ENCODE results near the gene NCR1. TPM values are rescaled to one million over a fixed set of nuclear protein-coding genes. Genes with fewer than 3 reads are reported as not detected.
"Not testable (repeated sequence)": the region's sequence is repeated elsewhere in the genome, so short reads cannot be mapped to it uniquely, and the experiment has no call there.

Gene NCR1
- total and polyA plus RNA-seq, 2 donors from 2014 or later, result 0.91 TPM; not detected in 1

DNA sequence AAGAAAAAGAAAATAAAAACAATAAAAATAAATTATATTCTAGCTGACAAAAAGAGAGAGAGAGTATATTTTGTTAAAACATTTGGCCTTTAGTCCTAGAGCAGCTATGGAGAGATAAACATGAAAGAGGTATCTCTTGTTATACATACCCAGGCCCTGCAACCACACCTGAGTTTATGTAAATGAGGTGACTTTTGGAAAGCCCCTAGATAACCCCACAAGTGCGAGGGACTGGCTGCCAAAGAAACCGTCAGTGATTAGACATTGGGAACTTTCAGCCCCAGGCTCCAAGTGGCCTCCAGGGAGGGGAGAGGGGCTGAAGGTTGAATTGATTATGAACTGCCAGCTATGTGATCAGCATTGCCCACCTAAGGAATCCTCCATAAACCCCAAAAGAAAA lies 43.5 kb downstream of the NCR1 start:
- Histone ChIP-seq H3K27me3 (ENCODE audit: control insufficient read depth, insufficient read depth, low read length) (no peaks in the 10 kb centered on the region), H3K4me1 (ENCODE audit: control insufficient read depth in 2 of 3, insufficient read depth in 2 of 3, low read depth in 1 of 3, low read length in 3 of 3) (no peaks in the 10 kb centered on the region), H3K9ac (ENCODE audit: low read length in 3 of 3) (no peak overlapping the region), H3K36me3 (ENCODE audit: control insufficient read depth in 2 of 3, insufficient read depth in 3 of 3, low read length in 3 of 3) (no peaks in the 10 kb centered on the region), H3K4me3 (ENCODE audit: low read length in 3 of 3) (no peak overlapping the region), H3K27ac (ENCODE audit: low read depth in 2 of 2, low read length in 2 of 2) (no peak overlapping the region), H3K9me3 (ENCODE audit: control insufficient read depth in 2 of 3, insufficient read depth in 1 of 3, low read length in 3 of 3) (no peaks in the 10 kb centered on the region)
- intact Hi-C loops (cut with DNase I), result no loop called here
- TF ChIP-seq, protein P1, sequence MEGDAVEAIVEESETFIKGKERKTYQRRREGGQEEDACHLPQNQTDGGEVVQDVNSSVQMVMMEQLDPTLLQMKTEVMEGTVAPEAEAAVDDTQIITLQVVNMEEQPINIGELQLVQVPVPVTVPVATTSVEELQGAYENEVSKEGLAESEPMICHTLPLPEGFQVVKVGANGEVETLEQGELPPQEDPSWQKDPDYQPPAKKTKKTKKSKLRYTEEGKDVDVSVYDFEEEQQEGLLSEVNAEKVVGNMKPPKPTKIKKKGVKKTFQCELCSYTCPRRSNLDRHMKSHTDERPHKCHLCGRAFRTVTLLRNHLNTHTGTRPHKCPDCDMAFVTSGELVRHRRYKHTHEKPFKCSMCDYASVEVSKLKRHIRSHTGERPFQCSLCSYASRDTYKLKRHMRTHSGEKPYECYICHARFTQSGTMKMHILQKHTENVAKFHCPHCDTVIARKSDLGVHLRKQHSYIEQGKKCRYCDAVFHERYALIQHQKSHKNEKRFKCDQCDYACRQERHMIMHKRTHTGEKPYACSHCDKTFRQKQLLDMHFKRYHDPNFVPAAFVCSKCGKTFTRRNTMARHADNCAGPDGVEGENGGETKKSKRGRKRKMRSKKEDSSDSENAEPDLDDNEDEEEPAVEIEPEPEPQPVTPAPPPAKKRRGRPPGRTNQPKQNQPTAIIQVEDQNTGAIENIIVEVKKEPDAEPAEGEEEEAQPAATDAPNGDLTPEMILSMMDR (IDR thresholded peaks at IDR 0.05; ENCODE audit: borderline replicate concordance, extremely low read depth, insufficient read depth), result no peak
- DNase-seq (no peak), FAIRE-seq (no peak)

GRCh38 chr19:54950580-54950979 lies 44.6 kb downstream of the NCR1 start:
- intact Hi-C loops (cut with DNase I); FAIRE-seq; H3K4me1 ChIP-seq (ENCODE audit: control insufficient read depth in 2 of 3, insufficient read depth in 2 of 3, low read depth in 1 of 3, low read length in 3 of 3); H3K27me3 ChIP-seq (ENCODE audit: control insufficient read depth, insufficient read depth, low read length); H3K4me3 ChIP-seq (ENCODE audit: low read length in 3 of 3); H3K36me3 ChIP-seq (ENCODE audit: control insufficient read depth in 2 of 3, insufficient read depth in 3 of 3, low read length in 3 of 3); H3K9ac ChIP-seq (ENCODE audit: low read length in 3 of 3); H3K9me3 ChIP-seq (ENCODE audit: control insufficient read depth in 2 of 3, insufficient read depth in 1 of 3, low read length in 3 of 3); H3K27ac ChIP-seq (ENCODE audit: low read depth in 2 of 2, low read length in 2 of 2); DNase-seq: not testable (repeated sequence)

GRCh38 chr19:54952591-54953344 lies 46.8 kb downstream of the NCR1 start:
- Histone ChIP-seq H3K4me1 (ENCODE audit: control insufficient read depth in 2 of 3, insufficient read depth in 2 of 3, low read depth in 1 of 3, low read length in 3 of 3) (no peaks in the 10 kb centered on the region), H3K9me3 (ENCODE audit: control insufficient read depth in 2 of 3, insufficient read depth in 1 of 3, low read length in 3 of 3) (no peaks in the 10 kb centered on the region), H3K9ac (ENCODE audit: low read length in 3 of 3) (no peak overlapping the region), H3K27ac (ENCODE audit: low read depth in 2 of 2, low read length in 2 of 2) (no peak overlapping the region), H3K36me3 (ENCODE audit: control insufficient read depth in 2 of 3, insufficient read depth in 3 of 3, low read length in 3 of 3) (no peaks in the 10 kb centered on the region), H3K4me3 (ENCODE audit: low read length in 3 of 3) (no peak overlapping the region), H3K27me3 (ENCODE audit: control insufficient read depth, insufficient read depth, low read length) (no peaks in the 10 kb centered on the region)
- intact Hi-C loops (cut with DNase I), result no loop called here
- TF ChIP-seq, protein P1 (IDR thresholded peaks at IDR 0.05; ENCODE audit: borderline replicate concordance, extremely low read depth, insufficient read depth), result no peak
- DNase-seq, result no peak
- no peak for FAIRE-seq

GRCh38 chr19:54953345-54953713 lies 47.4 kb downstream of the NCR1 start:
- H3K9ac ChIP-seq (ENCODE audit: low read length in 3 of 3); DNase-seq; FAIRE-seq: not testable (repeated sequence)

More at GRCh38 chr19:54953345-54953713, 47.4 kb downstream of the NCR1 start:
- H3K9me3 ChIP-seq (ENCODE audit: control insufficient read depth in 2 of 3, insufficient read depth in 1 of 3, low read length in 3 of 3); H3K27ac ChIP-seq (ENCODE audit: low read depth in 2 of 2, low read length in 2 of 2); H3K36me3 ChIP-seq (ENCODE audit: control insufficient read depth in 2 of 3, insufficient read depth in 3 of 3, low read length in 3 of 3); H3K4me3 ChIP-seq (ENCODE audit: low read length in 3 of 3); intact Hi-C loops (cut with DNase I); H3K27me3 ChIP-seq (ENCODE audit: control insufficient read depth, insufficient read depth, low read length); H3K4me1 ChIP-seq (ENCODE audit: control insufficient read depth in 2 of 3, insufficient read depth in 2 of 3, low read depth in 1 of 3, low read length in 3 of 3): not testable (repeated sequence)

Measured in kidney (tissue), 14 donors.